Dendritic cell treated with granulocyte-macrophage colony-stimulating factor and Interleukin-4, amounts not matched to agents 40 ng/mL and 50 ng/mL, for 4 days (primary cell): ENCODE data around the gene SEMA4C.

Experiments
- H3K27ac Mint-ChIP-seq: one replicate; pipeline ENCODE4 v1.8.0; 2022; ENCODE audit warnings: mild to moderate bottlenecking, mixed read lengths
- H3K27me3 Mint-ChIP-seq: one replicate; pipeline ENCODE4 v1.8.0; 2022; ENCODE audit warnings: mild to moderate bottlenecking, mixed read lengths
- H3K36me3 Mint-ChIP-seq: one replicate; pipeline ENCODE4 v1.8.0; 2022; ENCODE audit warnings: low read depth, mixed read lengths
- H3K4me1 Mint-ChIP-seq: one replicate; pipeline ENCODE4 v1.8.0; 2022; ENCODE audit warnings: low read depth, mixed read lengths
- H3K4me3 Mint-ChIP-seq: one replicate; pipeline ENCODE4 v1.8.0; 2022; ENCODE audit warnings: mild to moderate bottlenecking, moderate library complexity, mixed read lengths
- H3K9me3 Mint-ChIP-seq: one replicate; pipeline ENCODE4 v1.8.0; 2022; ENCODE audit warnings: mixed read lengths
- intact Hi-C: fragments of 100-400 bp; cut with micrococcal nuclease; formaldehyde crosslinking; loops from one replicate; pipeline ENCODE4 v1.15.0; 2022

SEMA4C gene

DNA sequence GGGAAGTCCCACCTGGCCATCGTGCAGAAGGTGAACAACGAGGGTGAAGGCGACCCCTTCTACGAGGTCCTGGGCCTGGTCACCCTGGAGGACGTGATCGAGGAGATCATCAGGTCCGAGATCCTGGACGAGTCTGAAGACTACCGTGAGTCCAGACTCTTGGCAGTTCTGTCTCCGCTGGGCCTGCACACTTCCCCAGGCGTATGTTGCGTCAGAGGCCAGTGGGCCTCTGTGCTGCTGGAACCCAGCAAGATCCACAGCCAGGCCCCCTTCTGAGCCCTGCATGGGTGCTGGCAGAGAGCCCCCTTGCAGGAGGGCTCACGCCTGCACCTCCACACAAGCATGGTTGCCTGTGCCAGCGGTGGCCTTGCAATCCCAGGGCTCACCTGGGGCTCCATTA, 44.8 kb downstream of the SEMA4C start:
- H3K27ac Mint-ChIP-seq = no peak overlapping the region
- no peak overlapping the region for H3K4me3 Mint-ChIP-seq
- H3K27me3 Mint-ChIP-seq = no peaks in the 10 kb centered on the region
- peaks cover 11% of the 10 kb centered on the region for H3K4me1 Mint-ChIP-seq
- H3K36me3 Mint-ChIP-seq = peaks cover 64% of the 10 kb centered on the region
- intact Hi-C loops = no loop called here
- no peaks in the 10 kb centered on the region for H3K9me3 Mint-ChIP-seq

DNA sequence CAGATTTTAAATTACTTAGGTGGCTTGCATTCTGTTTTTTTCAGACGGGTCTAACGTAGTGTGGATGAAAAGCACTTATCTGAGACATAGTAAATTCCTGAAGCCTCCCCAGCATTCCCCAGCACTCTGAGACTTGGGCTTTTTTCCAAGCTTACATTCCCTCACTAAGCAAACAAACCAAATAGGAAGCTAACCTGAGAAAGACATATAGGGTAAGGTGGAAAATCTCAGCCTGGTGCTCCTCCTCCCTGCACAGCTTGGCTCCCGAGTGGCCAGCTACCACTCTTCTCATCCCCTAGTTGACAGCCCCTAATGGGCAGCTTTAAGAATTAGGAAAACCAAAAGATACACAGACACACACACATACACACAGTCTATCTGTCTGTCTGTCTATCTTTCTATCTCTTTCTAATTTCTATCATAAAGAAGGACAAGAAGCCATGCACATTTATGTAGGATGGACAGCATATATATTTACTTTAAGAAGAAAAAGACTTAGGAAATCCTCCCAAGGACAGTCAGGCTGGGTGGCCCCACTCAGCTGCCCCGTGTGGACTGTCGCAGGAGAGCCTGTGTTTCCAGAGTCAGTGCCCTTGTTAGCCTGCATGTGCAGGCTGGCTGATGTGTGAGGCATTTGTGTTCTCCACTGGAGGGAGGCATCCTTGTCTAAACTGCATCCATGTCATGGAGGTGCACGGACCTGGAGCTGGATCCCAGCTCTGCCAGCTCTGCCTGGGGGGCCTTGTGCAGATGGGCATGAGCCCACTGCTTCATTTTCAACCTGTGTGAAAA, 45.6 kb downstream of the SEMA4C start:
- intact Hi-C loops = no loop called here
- no peaks in the 10 kb centered on the region for H3K9me3 Mint-ChIP-seq

DNA sequence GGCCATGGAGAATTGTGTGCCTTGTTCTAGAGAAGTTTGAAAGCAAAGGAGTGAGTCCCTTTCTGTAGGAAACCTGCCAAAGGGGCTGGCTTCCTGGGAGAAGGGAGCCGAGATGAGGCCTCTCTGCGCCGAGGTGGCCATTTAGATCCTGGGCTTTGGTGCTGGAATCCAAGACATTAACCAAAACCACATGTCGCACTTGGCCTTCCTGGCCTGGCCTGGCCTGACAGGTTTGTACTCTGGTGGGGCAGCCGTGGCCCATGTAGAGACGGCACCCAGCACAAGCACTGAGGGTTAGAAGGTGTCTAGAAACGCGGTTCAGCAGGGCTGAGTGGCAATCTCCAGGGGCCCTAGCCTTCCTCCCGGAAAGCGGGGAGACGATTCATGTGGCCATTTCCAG, 46.7 kb downstream of the SEMA4C start:
- intact Hi-C loops = no loop called here
- Mint-ChIP-seq H3K36me3 (peaks cover 64% of the 10 kb centered on the region), H3K27me3 (peaks cover 4% of the 10 kb centered on the region), H3K27ac (no peak overlapping the region), H3K9me3 (no peaks in the 10 kb centered on the region), H3K4me3 (no peak overlapping the region), H3K4me1 (peaks cover 30% of the 10 kb centered on the region)

More for the DNA sequence above, 45.6 kb downstream of the SEMA4C start:
- Mint-ChIP-seq H3K27ac (no peak overlapping the region), H3K4me3 (no peak overlapping the region), H3K27me3 (no peaks in the 10 kb centered on the region), H3K36me3 (peaks cover 64% of the 10 kb centered on the region), H3K4me1 (peaks cover 19% of the 10 kb centered on the region)

DNA sequence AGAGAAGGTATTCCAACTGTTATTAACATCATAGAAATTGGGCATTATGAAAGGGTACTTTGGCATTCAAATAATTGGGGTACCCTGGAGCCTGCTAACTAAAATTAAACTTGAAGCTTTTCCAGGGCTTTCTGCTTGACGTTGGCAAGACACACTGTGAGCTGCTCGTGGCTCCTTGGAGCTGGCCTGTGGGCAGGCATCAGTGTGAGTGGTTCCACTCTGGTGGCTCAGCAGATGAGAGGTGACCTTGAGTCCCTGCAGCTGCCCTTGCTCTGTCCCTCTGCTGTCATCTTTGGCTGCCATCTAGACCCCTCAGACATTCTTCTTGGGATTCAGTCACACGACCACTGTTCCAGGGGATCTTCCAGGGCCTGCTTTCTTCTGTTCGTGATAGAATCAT, 47.1 kb downstream of the SEMA4C start:
- peaks cover 4% of the 10 kb centered on the region for H3K27me3 Mint-ChIP-seq
- peaks cover 34% of the 10 kb centered on the region for H3K4me1 Mint-ChIP-seq
- peaks cover 64% of the 10 kb centered on the region for H3K36me3 Mint-ChIP-seq
- no peak overlapping the region for H3K4me3 Mint-ChIP-seq
- H3K9me3 Mint-ChIP-seq = no peaks in the 10 kb centered on the region
- intact Hi-C loops = no loop called here
- H3K27ac Mint-ChIP-seq = no peak overlapping the region

DNA sequence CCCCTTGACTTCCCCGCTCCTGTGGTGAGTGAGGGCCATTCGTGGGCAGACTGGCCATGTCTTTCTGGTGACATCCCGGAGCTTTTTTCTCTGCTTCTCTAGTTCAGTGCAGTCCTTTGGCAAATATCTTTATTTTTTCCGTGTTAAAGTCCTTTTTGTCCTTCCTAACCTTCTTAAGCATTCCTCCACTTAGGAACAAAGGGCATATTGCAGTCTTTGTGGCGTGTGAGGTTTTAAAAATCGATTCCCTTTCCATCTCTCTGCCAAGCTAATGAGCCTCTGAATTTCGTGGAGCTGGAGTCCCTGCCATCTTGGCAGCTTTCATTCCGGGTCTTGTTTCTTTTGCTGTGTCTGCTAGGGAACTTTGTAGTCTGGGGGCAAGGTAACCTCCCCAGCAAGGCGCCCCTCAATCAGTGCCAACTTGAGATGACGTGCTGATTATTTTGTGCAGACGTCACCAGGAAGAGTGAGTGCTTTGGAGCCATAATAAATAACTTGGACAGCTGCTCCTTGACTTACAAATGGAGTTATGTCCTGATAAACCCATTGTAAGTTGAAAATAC, 48.7 kb downstream of the SEMA4C start:
- Mint-ChIP-seq H3K36me3 (peaks cover 49% of the 10 kb centered on the region), H3K9me3 (no peaks in the 10 kb centered on the region), H3K27ac (no peak overlapping the region), H3K4me1 (peaks cover 41% of the 10 kb centered on the region), H3K4me3 (no peak overlapping the region), H3K27me3 (peaks cover 4% of the 10 kb centered on the region)
- intact Hi-C loops = no loop called here

DNA sequence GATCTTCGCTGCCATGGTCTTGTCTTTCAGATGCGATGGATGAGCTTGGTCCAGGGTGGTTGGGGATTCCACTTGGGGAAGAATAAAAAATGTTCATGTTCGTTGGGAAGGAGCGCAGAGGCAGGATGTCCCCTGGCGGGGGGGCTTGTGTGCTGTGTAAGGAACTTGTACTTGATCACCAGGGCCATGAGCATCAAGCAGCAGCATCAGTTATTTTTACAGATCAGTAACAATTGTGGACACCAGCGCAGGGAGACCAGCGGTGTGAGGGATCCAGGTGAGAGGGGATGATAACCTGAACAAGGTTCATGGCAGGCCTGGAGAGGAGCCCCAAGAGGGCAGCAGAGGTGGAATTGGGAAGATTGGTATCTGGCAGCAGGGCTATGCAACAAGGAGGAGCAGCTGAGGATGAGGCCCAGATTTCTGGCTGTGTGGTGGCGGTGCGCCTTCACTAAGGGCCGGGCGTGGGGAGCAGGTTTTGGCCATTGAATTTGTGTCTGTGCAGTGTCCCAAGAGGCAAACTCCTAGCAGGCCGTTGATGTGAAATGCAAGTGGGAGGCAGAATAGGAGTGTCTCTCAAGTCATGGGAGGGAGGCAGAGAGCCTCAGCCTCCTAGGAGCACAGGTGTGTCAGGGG, 49.9 kb downstream of the SEMA4C start:
- no peak overlapping the region for H3K27ac Mint-ChIP-seq
- peaks cover 4% of the 10 kb centered on the region for H3K27me3 Mint-ChIP-seq
- H3K4me3 Mint-ChIP-seq = no peak overlapping the region
- H3K36me3 Mint-ChIP-seq = peaks cover 37% of the 10 kb centered on the region
- H3K9me3 Mint-ChIP-seq = no peaks in the 10 kb centered on the region
- intact Hi-C loops = loop anchor here (5.0 kb wide), 1 partner anchor 58 kb away; the partner anchor contains the start of gene CNNM4
- peaks cover 48% of the 10 kb centered on the region for H3K4me1 Mint-ChIP-seq

DNA sequence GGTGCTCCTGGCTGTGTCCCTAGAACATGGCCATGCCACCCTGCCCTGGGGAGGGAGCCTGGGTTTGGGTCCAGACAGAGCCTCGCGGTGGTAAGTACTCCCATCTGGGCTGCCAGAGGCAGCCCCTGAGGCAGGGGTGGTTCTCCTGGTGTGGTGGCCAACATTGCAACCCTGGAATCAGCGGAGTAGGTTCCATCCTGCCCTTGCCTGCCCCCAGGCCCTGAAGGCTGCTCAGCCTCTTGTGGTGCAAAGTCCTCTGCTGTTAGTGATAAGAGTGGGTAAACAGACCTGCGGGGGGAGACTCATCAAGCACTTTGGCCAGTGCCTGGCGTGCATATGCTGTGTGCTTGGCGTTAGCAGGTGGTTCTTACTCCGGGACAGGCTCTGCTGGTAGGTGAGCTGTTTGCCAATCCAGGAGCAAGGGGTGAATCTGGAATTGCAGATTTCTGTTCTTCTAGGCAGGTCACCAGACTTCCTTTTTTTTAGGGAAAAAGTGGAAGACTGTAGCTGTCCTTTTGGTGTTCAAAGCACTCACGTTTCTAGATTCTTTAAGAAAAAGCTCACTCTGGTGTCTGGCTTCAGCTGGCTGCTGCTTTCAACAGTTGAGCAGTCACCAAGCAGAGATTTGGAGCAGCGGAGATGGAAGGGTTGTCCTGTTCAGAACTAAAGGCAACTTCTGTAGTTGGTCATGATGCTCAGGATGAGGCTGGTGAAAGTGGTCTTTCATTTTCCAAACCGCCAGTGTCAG, 50.6 kb downstream of the SEMA4C start:
- intact Hi-C loops = loop anchor here (5.0 kb wide), 1 partner anchor 57 kb away; the partner anchor contains the start of gene CNNM4

DNA sequence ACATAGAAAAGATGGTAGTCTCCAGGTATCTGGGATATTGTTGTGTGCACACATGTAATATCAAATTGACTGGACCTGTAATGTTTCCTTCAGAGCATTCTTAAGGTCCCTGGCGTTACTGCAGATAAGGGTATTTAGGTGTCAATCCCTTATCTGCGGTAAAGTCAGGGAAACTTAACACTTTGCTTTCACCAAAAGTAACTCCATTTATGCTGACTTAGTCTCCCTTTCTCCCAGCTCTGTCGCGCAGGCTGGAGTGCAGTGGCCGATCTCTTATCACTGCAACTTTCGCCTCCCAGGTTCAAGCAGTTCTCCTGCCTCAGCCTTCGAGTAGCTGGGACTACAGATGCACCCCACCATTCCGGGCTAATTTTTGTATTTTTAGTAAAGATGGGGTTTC, 52.0 kb downstream of the SEMA4C start:
- H3K36me3 Mint-ChIP-seq = peaks cover 32% of the 10 kb centered on the region
- intact Hi-C loops = loop anchor here (5.0 kb wide), 1 partner anchor 56 kb away; the partner anchor contains the start of gene CNNM4
- H3K9me3 Mint-ChIP-seq = no peaks in the 10 kb centered on the region
- H3K27me3 Mint-ChIP-seq = peaks cover 4% of the 10 kb centered on the region
- no peak overlapping the region for H3K27ac Mint-ChIP-seq
- H3K4me3 Mint-ChIP-seq = peak overlapping the region; percentile 69
- H3K4me1 Mint-ChIP-seq = peaks cover 50% of the 10 kb centered on the region

More for the DNA sequence above, 50.6 kb downstream of the SEMA4C start:
- Mint-ChIP-seq H3K9me3 (no peaks in the 10 kb centered on the region), H3K36me3 (peaks cover 31% of the 10 kb centered on the region), H3K27me3 (peaks cover 4% of the 10 kb centered on the region), H3K4me1 (peaks cover 50% of the 10 kb centered on the region), H3K27ac (no peak overlapping the region), H3K4me3 (no peak overlapping the region)

DNA sequence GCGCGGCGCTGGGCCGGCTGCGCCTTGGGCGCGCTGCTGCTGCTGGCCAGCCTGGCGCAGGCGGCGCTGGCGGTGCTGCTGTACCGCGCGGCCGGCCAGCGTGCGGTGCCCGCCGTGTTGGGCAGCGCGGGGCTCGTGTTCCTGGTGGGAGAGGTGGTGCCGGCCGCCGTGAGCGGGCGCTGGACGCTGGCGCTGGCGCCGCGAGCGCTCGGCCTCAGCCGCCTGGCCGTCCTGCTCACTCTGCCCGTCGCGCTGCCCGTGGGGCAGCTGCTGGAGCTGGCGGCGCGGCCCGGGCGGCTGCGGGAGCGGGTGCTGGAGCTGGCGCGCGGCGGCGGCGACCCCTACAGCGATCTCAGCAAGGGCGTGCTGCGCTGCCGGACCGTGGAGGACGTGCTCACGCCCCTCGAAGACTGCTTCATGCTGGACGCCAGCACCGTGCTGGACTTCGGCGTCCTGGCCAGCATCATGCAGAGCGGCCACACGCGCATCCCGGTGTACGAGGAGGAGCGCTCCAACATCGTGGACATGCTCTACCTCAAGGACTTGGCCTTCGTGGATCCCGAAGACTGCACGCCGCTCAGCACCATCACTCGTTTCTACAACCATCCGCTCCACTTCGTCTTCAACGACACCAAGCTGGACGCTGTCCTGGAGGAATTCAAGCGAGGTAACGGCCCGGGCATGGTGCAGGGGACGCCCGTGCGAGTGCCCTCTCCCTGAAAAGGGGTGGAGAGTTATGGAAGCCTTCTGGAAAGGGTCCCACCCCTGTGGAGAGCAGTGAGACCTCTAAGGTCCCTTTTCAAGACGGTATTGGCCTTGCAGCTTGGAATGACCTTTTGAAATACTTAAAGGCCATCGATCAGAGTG, 52.8 kb downstream of the SEMA4C start:
- intact Hi-C loops = loop anchor here (5.0 kb wide), 1 partner anchor 55 kb away; the partner anchor contains the start of gene CNNM4
- Mint-ChIP-seq H3K4me1 (peaks cover 50% of the 10 kb centered on the region), H3K27ac (no peak overlapping the region), H3K9me3 (no peaks in the 10 kb centered on the region), H3K27me3 (peaks cover 4% of the 10 kb centered on the region), H3K36me3 (peaks cover 40% of the 10 kb centered on the region), H3K4me3 (peak overlapping the region; percentile 69)

DNA sequence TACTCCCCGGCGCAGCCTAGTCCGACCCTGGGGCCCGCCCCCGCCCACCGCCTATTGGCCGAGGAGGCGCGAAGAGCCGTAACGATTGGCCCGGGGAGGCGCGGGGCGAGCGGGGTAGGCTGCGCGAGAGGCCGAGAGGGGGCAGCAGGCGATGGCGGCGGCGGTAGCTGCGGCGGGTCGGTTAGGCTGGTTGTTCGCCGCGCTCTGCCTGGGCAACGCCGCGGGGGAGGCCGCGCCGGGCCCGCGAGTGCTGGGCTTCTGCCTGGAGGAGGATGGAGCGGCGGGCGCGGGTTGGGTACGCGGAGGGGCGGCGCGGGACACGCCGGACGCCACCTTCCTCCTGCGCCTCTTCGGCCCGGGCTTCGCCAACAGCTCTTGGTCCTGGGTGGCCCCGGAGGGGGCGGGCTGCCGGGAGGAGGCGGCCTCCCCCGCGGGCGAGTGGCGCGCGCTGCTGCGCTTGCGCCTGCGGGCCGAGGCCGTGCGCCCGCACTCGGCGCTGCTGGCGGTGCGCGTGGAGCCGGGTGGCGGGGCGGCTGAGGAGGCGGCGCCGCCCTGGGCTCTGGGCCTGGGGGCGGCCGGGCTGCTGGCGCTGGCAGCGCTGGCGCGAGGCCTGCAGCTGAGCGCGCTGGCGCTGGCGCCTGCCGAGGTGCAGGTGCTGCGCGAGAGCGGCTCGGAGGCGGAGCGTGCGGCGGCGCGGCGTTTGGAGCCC, 53.6 kb downstream of the SEMA4C start, which contains the start of gene CNNM3:
Gene CNNM3, plus strand, starts transcription at position 142 of the 709 bp plus-strand sequence. Its CDS starts 10 bp downstream, at position 152.
- Mint-ChIP-seq H3K27me3 (peaks cover 4% of the 10 kb centered on the region), H3K4me1 (peaks cover 48% of the 10 kb centered on the region), H3K27ac (peak within 1 kb of the TSS; percentile 81), H3K4me3 (peak within 1 kb of the TSS; percentile 81), H3K9me3 (no peaks in the 10 kb centered on the region), H3K36me3 (peaks cover 42% of the 10 kb centered on the region)
- intact Hi-C loops = loop anchor here (5.0 kb wide), 1 partner anchor 54 kb away; the partner anchor contains the start of gene CNNM4

DNA sequence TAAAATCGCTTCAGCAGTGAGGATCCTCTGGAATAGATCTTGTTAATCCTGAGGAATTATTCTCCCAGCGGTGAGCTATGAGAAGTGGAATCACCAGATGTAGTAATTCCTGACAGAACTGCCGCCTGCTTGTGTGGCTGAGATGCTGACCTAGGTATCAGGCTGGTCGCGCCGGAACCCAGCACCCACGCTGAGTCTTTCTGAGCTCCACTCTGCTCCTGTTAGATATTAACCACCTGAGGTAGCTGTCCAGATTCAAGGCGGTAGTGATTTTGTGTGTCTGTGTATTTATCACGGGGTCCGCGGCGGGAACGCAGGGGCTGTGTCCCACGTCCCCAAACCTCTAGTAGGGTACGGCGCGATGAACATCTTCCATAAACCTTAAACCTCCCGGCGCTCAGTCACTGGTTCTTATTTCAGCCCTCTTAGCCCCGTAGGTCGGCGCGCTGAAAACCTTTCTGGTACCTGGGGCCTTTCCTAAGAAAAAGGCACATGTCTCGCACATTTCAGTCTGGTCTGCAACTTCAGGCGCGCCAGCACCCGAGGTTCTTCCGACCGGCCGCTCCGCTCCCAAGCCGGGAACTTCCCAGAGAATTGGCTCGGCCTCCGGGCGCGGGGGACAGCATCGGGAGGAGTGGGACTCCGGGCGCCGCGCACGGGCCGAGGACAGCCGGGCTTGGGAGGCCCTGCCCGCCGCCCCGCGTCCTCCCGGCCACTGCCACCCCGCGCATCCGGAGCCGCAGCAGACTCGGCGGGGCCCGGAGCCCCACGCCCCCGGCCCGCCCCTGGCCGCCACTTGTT, 54.4 kb downstream of the SEMA4C start:
- H3K27me3 Mint-ChIP-seq = peaks cover 4% of the 10 kb centered on the region
- H3K27ac Mint-ChIP-seq = peak overlapping the region; percentile 81
- intact Hi-C loops = loop anchor here (5.0 kb wide), 1 partner anchor 53 kb away; the partner anchor contains the start of gene CNNM4
- H3K9me3 Mint-ChIP-seq = no peaks in the 10 kb centered on the region
- peaks cover 43% of the 10 kb centered on the region for H3K4me1 Mint-ChIP-seq
- H3K36me3 Mint-ChIP-seq = peaks cover 47% of the 10 kb centered on the region
- peak overlapping the region; percentile 81 for H3K4me3 Mint-ChIP-seq

DNA sequence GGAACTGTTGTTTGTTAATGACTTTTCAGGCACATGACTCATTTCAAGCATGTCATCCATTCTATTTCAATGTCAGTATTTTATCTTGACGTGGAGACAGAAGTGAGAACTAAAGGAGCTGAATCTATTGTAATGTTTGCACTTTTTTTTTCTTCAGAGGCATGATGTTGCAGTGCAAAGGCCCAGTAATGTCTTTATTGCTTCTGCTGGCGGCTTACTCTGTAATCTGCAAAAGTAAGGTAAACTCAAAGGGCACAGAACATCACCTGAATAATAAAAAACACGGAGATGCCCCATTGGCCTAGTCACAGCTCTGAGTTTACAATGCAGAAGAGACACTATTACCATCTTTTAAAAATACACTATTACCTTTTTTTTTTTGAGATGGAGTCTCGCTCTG, 56.2 kb downstream of the SEMA4C start:
- no peaks in the 10 kb centered on the region for H3K9me3 Mint-ChIP-seq
- H3K36me3 Mint-ChIP-seq = peaks cover 48% of the 10 kb centered on the region
- H3K4me1 Mint-ChIP-seq = peaks cover 24% of the 10 kb centered on the region
- no peak overlapping the region for H3K27ac Mint-ChIP-seq
- intact Hi-C loops = no loop called here
- H3K4me3 Mint-ChIP-seq = no peak overlapping the region
- peaks cover 4% of the 10 kb centered on the region for H3K27me3 Mint-ChIP-seq
